ENCODE data around the gene MEF2C. TPM values are rescaled to one million over a fixed set of nuclear protein-coding genes. Genes with fewer than 3 reads are reported as not detected.

The MEF2C gene
- total RNA-seq = 10 to 100 TPM; 51.0 to 78.6 (median 65.7) TPM

GRCh38 chr5:88883059-88883835 lies at the start of gene MEF2C:
TSS of gene MEF2C (minus strand) at chr5:88883184. CDS start at chr5:88823788, 59,396 bp downstream.
- Histone ChIP-seq H3K9me3 (no peaks in the 10 kb centered on the region), H3K27me3 (no peaks in the 10 kb centered on the region), H3K4me1 (peaks cover 16 to 38% of the 10 kb centered on the region in 2 donors), H3K27ac (peak within 1 kb of the TSS; percentile 89 to 97 (median 95)), H3K36me3 (no peaks in the 10 kb centered on the region), H3K4me3 (replicated peaks in 1 of 3) (peak within 1 kb of the TSS; percentile 45 to 83 (median 47))
- intact Hi-C loops (cut with DNase I) = loop anchor here (10.0 kb wide), 2 partner anchors 48 to 148 kb away; no protein-coding TSS in a partner anchor
- DNase-seq = peak; percentile 82 to 83
- peak in 1 of 2 donors; percentile 85 for TF ChIP-seq POLR2A (IDR thresholded peaks at IDR 0.05)
- TF ChIP-seq, protein P1, sequence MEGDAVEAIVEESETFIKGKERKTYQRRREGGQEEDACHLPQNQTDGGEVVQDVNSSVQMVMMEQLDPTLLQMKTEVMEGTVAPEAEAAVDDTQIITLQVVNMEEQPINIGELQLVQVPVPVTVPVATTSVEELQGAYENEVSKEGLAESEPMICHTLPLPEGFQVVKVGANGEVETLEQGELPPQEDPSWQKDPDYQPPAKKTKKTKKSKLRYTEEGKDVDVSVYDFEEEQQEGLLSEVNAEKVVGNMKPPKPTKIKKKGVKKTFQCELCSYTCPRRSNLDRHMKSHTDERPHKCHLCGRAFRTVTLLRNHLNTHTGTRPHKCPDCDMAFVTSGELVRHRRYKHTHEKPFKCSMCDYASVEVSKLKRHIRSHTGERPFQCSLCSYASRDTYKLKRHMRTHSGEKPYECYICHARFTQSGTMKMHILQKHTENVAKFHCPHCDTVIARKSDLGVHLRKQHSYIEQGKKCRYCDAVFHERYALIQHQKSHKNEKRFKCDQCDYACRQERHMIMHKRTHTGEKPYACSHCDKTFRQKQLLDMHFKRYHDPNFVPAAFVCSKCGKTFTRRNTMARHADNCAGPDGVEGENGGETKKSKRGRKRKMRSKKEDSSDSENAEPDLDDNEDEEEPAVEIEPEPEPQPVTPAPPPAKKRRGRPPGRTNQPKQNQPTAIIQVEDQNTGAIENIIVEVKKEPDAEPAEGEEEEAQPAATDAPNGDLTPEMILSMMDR (IDR thresholded peaks at IDR 0.05) = no peak
- WGBS, 2 donors = 0 to 1% methylated on average over 51 to 52 of the region's 52 CpGs

- intact Hi-C loops (cut with DNase I) = no loop called here
- Histone ChIP-seq H3K36me3 (no peaks in the 10 kb centered on the region), H3K27ac (no peak overlapping the region), H3K9me3 (no peaks in the 10 kb centered on the region), H3K27me3 (no peaks in the 10 kb centered on the region), H3K4me3 (replicated peaks in 1 of 3) (no peak overlapping the region), H3K4me1 (no peaks in the 10 kb centered on the region)
- no peak for DNase-seq
- TF ChIP-seq, protein P1 (IDR thresholded peaks at IDR 0.05) = no peak
- WGBS, 2 donors = 95 to 97% methylated on average over 2 of the region's 2 CpGs
Observed at GRCh38 chr5:88932541-88932940, 49.6 kb upstream of the MEF2C start.

DNA sequence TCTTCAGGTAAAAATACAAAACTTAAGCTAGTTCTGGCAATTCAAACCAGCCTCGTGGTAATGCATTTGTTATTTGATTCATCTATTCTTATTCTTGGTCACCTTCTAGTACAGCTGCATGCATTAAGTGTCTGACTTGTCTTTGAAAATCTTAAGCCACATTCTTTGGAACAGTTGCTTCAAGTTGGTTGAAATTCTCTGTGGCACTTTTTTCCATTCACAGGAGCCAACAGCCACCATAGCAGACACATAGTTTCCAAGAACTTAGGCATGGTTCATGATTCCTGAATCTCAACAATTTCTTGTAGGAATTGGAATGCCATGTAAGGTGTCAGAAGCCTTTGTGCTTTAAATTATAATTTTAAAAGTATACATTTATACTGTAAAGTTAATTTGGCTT lies 47.4 kb upstream of the MEF2C start:
- Histone ChIP-seq H3K36me3 (no peaks in the 10 kb centered on the region), H3K9me3 (no peaks in the 10 kb centered on the region), H3K27me3 (no peaks in the 10 kb centered on the region), H3K4me3 (replicated peaks in 1 of 3) (no peak overlapping the region), H3K4me1 (no peaks in the 10 kb centered on the region), H3K27ac (no peak overlapping the region)
- DNase-seq = no peak
- intact Hi-C loops (cut with DNase I) = no loop called here
- TF ChIP-seq POLR2A (IDR thresholded peaks at IDR 0.05) = no peak
- TF ChIP-seq, protein P1 (IDR thresholded peaks at IDR 0.05) = no peak
- 92 to 94% methylated on average over 1 of the region's 1 CpG for WGBS, 2 donors

DNA sequence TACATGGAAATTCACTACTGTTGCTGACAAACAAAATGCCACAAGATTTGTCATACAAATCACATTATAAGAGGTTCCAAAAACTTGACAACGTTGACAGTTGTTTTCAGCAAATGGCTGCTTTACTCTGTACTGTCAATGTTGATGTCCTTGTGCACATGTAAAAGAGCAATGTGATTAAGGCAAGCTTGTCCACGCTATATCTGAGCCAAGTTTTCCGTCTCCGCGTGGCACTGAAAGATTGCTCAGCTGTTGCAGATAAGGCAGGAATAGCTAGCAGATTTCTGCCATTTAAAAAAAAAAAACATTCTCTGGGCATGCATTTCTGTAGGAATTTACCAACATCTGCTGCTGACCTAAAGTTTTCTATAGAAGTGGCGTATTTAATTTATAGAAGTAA lies 46.4 kb upstream of the MEF2C start:
- H3K9me3 ChIP-seq = no peaks in the 10 kb centered on the region
- no peaks in the 10 kb centered on the region for H3K4me1 ChIP-seq
- intact Hi-C loops (cut with DNase I) = no loop called here
- H3K36me3 ChIP-seq = no peaks in the 10 kb centered on the region
- no peak overlapping the region for H3K27ac ChIP-seq
- DNase-seq = no peak
- no peak for TF ChIP-seq POLR2A (IDR thresholded peaks at IDR 0.05)
- TF ChIP-seq, protein P1 (IDR thresholded peaks at IDR 0.05) = no peak
- WGBS, 2 donors = 93% methylated on average over 6 of the region's 6 CpGs
- H3K27me3 ChIP-seq = no peaks in the 10 kb centered on the region
- no peak overlapping the region for H3K4me3 ChIP-seq (replicated peaks in 1 of 3)

GRCh38 chr5:88926774-88927173 lies 43.8 kb upstream of the MEF2C start:
- Histone ChIP-seq H3K9me3 (no peaks in the 10 kb centered on the region), H3K27me3 (no peaks in the 10 kb centered on the region), H3K4me1 (no peaks in the 10 kb centered on the region), H3K36me3 (no peaks in the 10 kb centered on the region), H3K4me3 (replicated peaks in 1 of 3) (no peak overlapping the region), H3K27ac (no peak overlapping the region)
- TF ChIP-seq POLR2A (IDR thresholded peaks at IDR 0.05) = no peak
- no peak for DNase-seq
- intact Hi-C loops (cut with DNase I) = no loop called here
- 96 to 97% methylated on average over 7 of the region's 7 CpGs for WGBS, 2 donors
